HG02642 (cell line): ENCODE measurements around the gene POLN.
"Not testable (repeated sequence)": the region's sequence is repeated elsewhere in the genome, so short reads cannot be mapped to it uniquely, and the experiment has no call there.

Source experiments
- ATAC-seq: cut with Tn5 transposase; IDR thresholded peaks from one replicate; pipeline ENCODE4 v1.9.1; 2021; ENCODE audit warnings: mild to moderate bottlenecking; ENCODE audit not compliant: unreplicated experiment, poor library complexity

Gene POLN

GRCh38 chr4:2275546-2276251 lies 33.8 kb upstream of the POLN start:
- no peak for ATAC-seq

DNA sequence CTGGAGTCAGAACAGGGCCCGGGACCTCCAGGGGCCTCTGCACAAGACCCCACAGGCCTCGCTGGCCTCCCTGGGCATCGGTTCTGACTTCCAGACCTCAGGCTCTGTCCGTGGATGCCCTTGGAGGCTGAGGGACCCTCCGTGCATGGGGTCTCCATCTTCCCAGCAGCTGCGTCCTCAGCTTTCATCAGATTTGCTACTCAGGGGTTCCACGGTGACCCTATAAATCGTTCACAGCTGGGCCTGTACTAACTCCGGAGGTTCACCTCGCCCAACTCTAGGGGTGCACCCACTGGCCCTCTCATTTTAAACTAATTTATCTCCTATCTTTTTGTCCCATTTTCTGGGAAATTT lies 33.1 kb upstream of the POLN start:
- not testable (repeated sequence) for ATAC-seq

GRCh38 chr4:2274320-2275043 lies 32.6 kb upstream of the POLN start:
- no peak for ATAC-seq

GRCh38 chr4:2273657-2274319 lies 31.9 kb upstream of the POLN start:
- ATAC-seq = no peak

DNA sequence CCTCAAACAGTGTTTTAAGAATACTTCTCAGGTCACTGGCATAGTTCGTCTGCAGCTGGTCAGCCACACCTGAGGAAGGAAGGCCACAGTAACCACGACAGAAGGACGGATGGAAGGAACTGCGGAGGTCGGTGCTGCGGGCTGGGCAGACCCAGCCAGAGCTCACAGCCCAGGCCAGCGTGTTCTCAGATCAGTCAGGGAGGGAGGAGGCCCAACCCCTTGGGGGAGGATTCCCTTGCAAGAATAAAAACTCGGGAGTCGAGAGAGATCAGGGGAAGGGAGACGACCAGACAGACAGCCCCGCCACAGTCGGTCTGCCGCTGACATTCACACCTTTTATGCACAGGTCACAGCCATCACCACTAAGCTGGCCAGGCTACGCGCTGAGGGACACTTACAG lies 31.3 kb upstream of the POLN start:
- no peak for ATAC-seq

- no peak for ATAC-seq
Observed at GRCh38 chr4:2272828-2273120, 30.9 kb upstream of the POLN start.

- ATAC-seq = no peak
Observed at GRCh38 chr4:2272026-2272827, 30.3 kb upstream of the POLN start.

GRCh38 chr4:2271279-2272025 lies 29.5 kb upstream of the POLN start:
- no peak for ATAC-seq

DNA sequence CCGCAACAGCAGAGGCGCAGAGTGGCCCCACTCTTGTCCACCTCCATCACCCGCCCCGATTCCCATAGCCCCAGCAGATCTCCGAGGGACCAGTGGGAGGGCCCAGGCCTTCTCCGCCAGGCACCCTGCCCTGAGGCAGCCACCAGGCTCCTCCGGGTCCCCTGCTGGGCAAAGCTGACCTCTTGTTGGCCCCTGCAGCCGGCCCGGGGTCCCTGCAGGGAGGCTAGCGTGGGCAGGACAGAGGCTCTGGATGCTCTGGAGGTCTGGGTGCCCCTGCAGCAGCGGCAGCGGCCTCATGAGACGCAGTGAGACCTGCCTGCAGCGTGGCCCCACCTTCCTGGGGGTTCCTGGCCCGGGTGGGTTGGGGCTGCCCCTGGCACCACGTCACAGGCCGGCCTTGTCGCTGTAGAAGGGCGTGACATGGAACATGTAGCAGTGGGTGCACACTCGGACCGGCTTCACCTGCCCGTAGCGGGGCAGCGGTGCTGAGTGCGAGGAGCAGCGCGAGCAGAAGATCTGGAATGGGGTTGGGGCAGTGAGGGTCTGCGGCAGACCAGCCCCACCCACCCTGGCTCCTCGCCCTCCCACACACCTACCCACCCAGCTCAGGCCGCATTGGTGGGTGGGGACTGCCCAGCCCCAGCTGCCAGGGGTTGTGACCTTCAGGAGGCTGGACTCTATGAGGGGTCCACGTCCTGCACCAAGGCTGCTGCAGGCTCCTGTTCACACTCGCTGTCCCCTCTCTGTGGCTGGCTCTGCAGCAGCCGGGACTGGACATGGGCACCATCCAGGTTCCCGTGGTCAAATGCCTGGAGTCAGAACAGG lies 28.6 kb upstream of the POLN start:
- ATAC-seq = no peak

DNA sequence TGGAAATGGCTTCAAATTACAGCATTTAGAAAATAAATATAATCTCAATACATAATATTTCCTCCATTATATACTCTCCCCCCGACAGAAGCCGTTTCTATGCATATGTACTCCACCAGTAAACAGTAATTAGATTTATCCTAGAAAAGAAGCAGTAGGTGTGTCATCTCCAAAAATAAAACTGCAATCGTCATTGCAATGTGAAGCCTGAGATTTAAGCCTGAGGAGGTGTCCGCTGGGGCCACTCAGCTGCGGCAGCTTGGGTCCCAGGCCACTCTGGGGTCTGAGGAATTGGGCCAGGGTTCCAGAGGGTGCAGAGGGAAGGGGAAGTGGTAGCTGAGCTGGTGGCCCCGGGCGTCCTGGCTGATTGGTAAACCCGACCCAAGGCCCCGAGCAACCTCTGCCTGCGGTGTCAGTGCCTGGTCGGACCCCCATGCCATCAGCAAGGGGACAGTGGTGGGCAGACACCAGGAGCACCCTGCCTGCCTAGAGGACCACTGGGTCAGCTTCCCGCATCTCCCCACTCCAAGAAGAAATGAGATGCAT lies 27.8 kb upstream of the POLN start:
- no peak for ATAC-seq

DNA sequence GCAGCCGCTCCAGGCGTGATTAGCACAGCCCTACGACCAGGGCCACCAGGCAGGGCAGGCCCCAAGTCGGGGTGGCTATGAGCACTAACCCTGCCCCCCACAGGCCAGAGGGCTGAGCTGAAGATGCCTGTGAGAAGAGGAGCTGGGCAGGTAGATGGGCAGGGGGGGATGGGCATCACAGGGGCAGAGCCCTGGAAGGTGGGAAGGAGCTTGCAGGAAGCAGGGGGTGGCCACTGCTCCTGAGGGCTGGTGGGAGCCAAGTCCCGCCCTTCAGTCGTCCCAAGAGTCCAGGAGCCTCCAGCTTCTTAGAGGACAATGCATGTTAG lies 27.2 kb upstream of the POLN start:
- ATAC-seq = no peak

- ATAC-seq = no peak
Observed at GRCh38 chr4:2268357-2269205, 26.7 kb upstream of the POLN start.

DNA sequence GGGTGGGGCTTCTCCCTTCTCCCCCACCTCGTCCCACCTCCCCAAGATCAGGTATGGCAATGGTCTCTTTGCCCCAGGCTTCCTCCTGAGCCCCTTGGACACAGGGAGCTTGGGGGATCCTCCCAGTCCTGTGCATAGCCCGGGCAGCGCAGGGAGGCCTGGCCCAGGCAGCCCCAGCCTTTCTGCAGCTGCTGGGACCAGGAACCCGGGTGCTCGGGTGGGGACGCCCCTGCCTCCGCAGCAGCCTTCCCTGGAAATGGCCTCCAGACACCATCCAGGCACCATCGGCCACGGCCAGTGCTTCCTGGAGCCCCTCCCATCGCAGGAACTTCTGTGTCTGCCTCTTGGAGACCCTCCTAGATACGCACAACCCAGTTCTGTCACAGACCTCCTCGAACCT lies 25.9 kb upstream of the POLN start:
- no peak for ATAC-seq

- no peak for ATAC-seq
Observed at GRCh38 chr4:2267320-2267811, 25.4 kb upstream of the POLN start.

GRCh38 chr4:2266821-2267220 lies 24.9 kb upstream of the POLN start:
- no peak for ATAC-seq

DNA sequence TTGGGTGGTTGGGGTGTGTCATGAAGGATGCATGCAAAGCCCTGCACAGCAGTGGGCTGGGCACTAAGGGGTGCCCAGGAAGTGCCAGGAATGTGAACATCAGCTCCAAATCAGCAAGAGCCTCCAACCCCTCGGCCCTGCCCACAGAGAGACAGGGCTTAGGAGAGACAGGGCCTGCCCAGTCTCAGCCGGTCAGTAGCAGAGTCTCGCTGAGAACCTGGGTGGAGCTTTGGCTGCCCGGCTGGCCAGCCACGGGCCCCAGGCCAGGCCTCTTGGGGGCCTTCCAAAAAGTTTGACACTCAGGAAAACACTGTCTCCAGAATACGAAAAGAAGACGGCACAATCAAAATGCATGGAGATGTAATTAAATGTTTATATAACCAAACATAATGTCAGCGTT lies 24.3 kb upstream of the POLN start:
- ATAC-seq = no peak

GRCh38 chr4:2265113-2266110 lies 23.5 kb upstream of the POLN start:
- ATAC-seq = no peak
